ENCODE results near the gene AACS. TPM values are rescaled to one million over a fixed set of nuclear protein-coding genes. Genes with fewer than 3 reads are reported as not detected.

AACS gene
- total RNA-seq, 2 experiments from 2014 or later, result 24.7 to 26.7 TPM

- ChIA-PET CTCF (interaction anchor here (0.6 kb wide), 1 partner anchor 11 kb away, joined by 3 read pairs; no protein-coding TSS in a partner anchor), POLR2A (no interaction called here)
- Mint-ChIP-seq H3K27me3 (ENCODE audit: low read depth) (peaks cover 58% of the 10 kb centered on the region), H3K27ac (no peak within 1 kb of the TSS), H3K4me3 (peak within 1 kb of the TSS; percentile 40), H3K4me1 (ENCODE audit: low read depth) (peaks cover 5% of the 10 kb centered on the region), H3K36me3 (ENCODE audit: low read depth) (no peaks in the 10 kb centered on the region), H3K9me3 (ENCODE audit: insufficient read depth) (no peaks in the 10 kb centered on the region)
- ATAC-seq, result peak; percentile 81
- peak; percentile 79 for DNase-seq
Observed at GRCh38 chr12:125185740-125186470, 120.7 kb downstream of the AACS start, which contains the start of gene TMEM132B. TSS of gene TMEM132B (plus strand) at chr12:125186386.

GRCh38 chr12:125186471-125187147, 121.4 kb downstream of the AACS start:
- H3K4me1 Mint-ChIP-seq (ENCODE audit: low read depth), result peaks cover 5% of the 10 kb centered on the region
- CTCF ChIA-PET, result no interaction called here

GRCh38 chr12:125187148-125187745, 122.0 kb downstream of the AACS start:
- ChIA-PET CTCF (no interaction called here), POLR2A (no interaction called here)
- no peak for DNase-seq
- Mint-ChIP-seq H3K9me3 (ENCODE audit: insufficient read depth) (no peaks in the 10 kb centered on the region), H3K27me3 (ENCODE audit: low read depth) (peaks cover 65% of the 10 kb centered on the region), H3K27ac (no peak overlapping the region), H3K4me3 (no peak overlapping the region), H3K36me3 (ENCODE audit: low read depth) (no peaks in the 10 kb centered on the region), H3K4me1 (ENCODE audit: low read depth) (peaks cover 5% of the 10 kb centered on the region)
- no peak for ATAC-seq

More at GRCh38 chr12:125186471-125187147, 121.4 kb downstream of the AACS start:
- DNase-seq (no peak), ATAC-seq (no peak)
- H3K27me3 Mint-ChIP-seq (ENCODE audit: low read depth), result peaks cover 61% of the 10 kb centered on the region
- H3K9me3 Mint-ChIP-seq (ENCODE audit: insufficient read depth), result no peaks in the 10 kb centered on the region
- POLR2A ChIA-PET, result no interaction called here
- H3K27ac Mint-ChIP-seq, result no peak overlapping the region
- no peaks in the 10 kb centered on the region for H3K36me3 Mint-ChIP-seq (ENCODE audit: low read depth)
- no peak overlapping the region for H3K4me3 Mint-ChIP-seq

GRCh38 chr12:125187780-125188741, 122.8 kb downstream of the AACS start:
- Mint-ChIP-seq H3K27me3 (ENCODE audit: low read depth) (peaks cover 64% of the 10 kb centered on the region), H3K27ac (no peak overlapping the region)

GRCh38 chr12:125189015-125189414, 123.8 kb downstream of the AACS start:
- ChIA-PET CTCF (interaction anchor here (1.2 kb wide), 1 partner anchor 14 kb away, joined by 3 read pairs; no protein-coding TSS in a partner anchor), POLR2A (no interaction called here)
- no peak overlapping the region for H3K27ac Mint-ChIP-seq
- no peaks in the 10 kb centered on the region for H3K9me3 Mint-ChIP-seq (ENCODE audit: insufficient read depth)
- peaks cover 2% of the 10 kb centered on the region for H3K4me1 Mint-ChIP-seq (ENCODE audit: low read depth)
- H3K36me3 Mint-ChIP-seq (ENCODE audit: low read depth), result no peaks in the 10 kb centered on the region
- ATAC-seq, result no peak
- DNase-seq, result no peak
- H3K27me3 Mint-ChIP-seq (ENCODE audit: low read depth), result peaks cover 64% of the 10 kb centered on the region
- no peak overlapping the region for H3K4me3 Mint-ChIP-seq

More at GRCh38 chr12:125187780-125188741, 122.8 kb downstream of the AACS start:
- Mint-ChIP-seq H3K4me1 (ENCODE audit: low read depth) (peaks cover 5% of the 10 kb centered on the region), H3K4me3 (no peak overlapping the region), H3K36me3 (ENCODE audit: low read depth) (no peaks in the 10 kb centered on the region), H3K9me3 (ENCODE audit: insufficient read depth) (no peaks in the 10 kb centered on the region)
- ChIA-PET CTCF (interaction anchor here (1.0 to 1.2 kb wide), 2 partner anchors 15 to 215 kb away, joined by 3 read pairs; no protein-coding TSS in a partner anchor), POLR2A (no interaction called here)
- ATAC-seq (no peak), DNase-seq (no peak)

GRCh38 chr12:125189502-125189901, 124.3 kb downstream of the AACS start:
- DNase-seq (no peak), ATAC-seq (no peak)
- Mint-ChIP-seq H3K4me3 (no peak overlapping the region), H3K27ac (no peak overlapping the region), H3K27me3 (ENCODE audit: low read depth) (peaks cover 63% of the 10 kb centered on the region), H3K36me3 (ENCODE audit: low read depth) (no peaks in the 10 kb centered on the region), H3K9me3 (ENCODE audit: insufficient read depth) (no peaks in the 10 kb centered on the region), H3K4me1 (ENCODE audit: low read depth) (peaks cover 2% of the 10 kb centered on the region)
- ChIA-PET CTCF (no interaction called here), POLR2A (no interaction called here)

- Mint-ChIP-seq H3K4me1 (ENCODE audit: low read depth) (no peaks in the 10 kb centered on the region), H3K27me3 (ENCODE audit: low read depth) (peaks cover 59% of the 10 kb centered on the region), H3K36me3 (ENCODE audit: low read depth) (no peaks in the 10 kb centered on the region), H3K27ac (no peak overlapping the region), H3K4me3 (no peak overlapping the region), H3K9me3 (ENCODE audit: insufficient read depth) (no peaks in the 10 kb centered on the region)
- POLR2A ChIA-PET, result no interaction called here
- DNase-seq (no peak), ATAC-seq (no peak)
- CTCF ChIA-PET, result no interaction called here
Observed at GRCh38 chr12:125191361-125192087, 126.3 kb downstream of the AACS start.

GRCh38 chr12:125192690-125193221, 127.5 kb downstream of the AACS start:
- H3K4me3 Mint-ChIP-seq, result no peak overlapping the region
- DNase-seq (no peak), ATAC-seq (no peak)
- H3K27ac Mint-ChIP-seq, result no peak overlapping the region
- no peaks in the 10 kb centered on the region for H3K9me3 Mint-ChIP-seq (ENCODE audit: insufficient read depth)
- ChIA-PET POLR2A (no interaction called here), CTCF (interaction anchor here (0.9 to 1.8 kb wide), 2 partner anchors 10 kb away, joined by 3 to 5 read pairs; no protein-coding TSS in a partner anchor)
- no peaks in the 10 kb centered on the region for H3K4me1 Mint-ChIP-seq (ENCODE audit: low read depth)
- H3K36me3 Mint-ChIP-seq (ENCODE audit: low read depth), result no peaks in the 10 kb centered on the region
- H3K27me3 Mint-ChIP-seq (ENCODE audit: low read depth), result peaks cover 57% of the 10 kb centered on the region

Other genes with a start within 250 kb of the AACS start
- 10 to 100 TPM; 12.5 to 14.6 TPM for gene SCARB1, start 201.6 kb upstream of the AACS start, total RNA-seq
- gene UBC, start 150.8 kb upstream of the AACS start, total RNA-seq, result 100 to 1,000 TPM; 974 to 998 TPM
- gene DHX37, start 76.3 kb upstream of the AACS start, total RNA-seq, result 10 to 100 TPM; 33.3 to 34.6 TPM
- 10 to 100 TPM; 26.5 to 27.0 TPM for gene BRI3BP, start 71.8 kb upstream of the AACS start, total RNA-seq
- gene TMEM132B, start 121.0 kb downstream of the AACS start, total RNA-seq, result not detected

Data from activated CD8-positive, alpha-beta T cell treated with anti-CD3 and anti-CD28 coated beads, Interleukin-2, amount 10 ng/mL, durations not matched to agents 7 days and 5 days (primary cell).